Gastrocnemius medialis (tissue), 4 donors: Measurements from ENCODE around the gene RBBP8.
"Not testable (repeated sequence)": the region's sequence is repeated elsewhere in the genome, so short reads cannot be mapped to it uniquely, and the experiment has no call there.

Experiments
- POLR2A ChIP-seq, 2 donors: fragments of 450-650 bp; IDR thresholded peaks; one replicate each; pipeline ENCODE4 v1.6.1; 2017; ENCODE audit warnings: antibody characterized with exemption in 2 of 2, mild to moderate bottlenecking in 2 of 2, moderate library complexity in 2 of 2
- TF ChIP-seq, protein P1 (sequence below), 5 experiments: fragments of 450-650 bp in 3 of 5; fragments of 200-600 bp in 2 of 5; sonication (generic) in 2 of 5; IDR thresholded peaks in 4 of 5; conservative IDR thresholded peaks in 1 of 5; 1 replicate in 4 of 5; 2 replicates in 1 of 5; pipeline ENCODE4 v1.5.1; 2016 to 2019; ENCODE audit warnings: antibody characterized with exemption in 5 of 5, mild to moderate bottlenecking in 3 of 5, moderate library complexity in 3 of 5

- TF ChIP-seq, protein P1, sequence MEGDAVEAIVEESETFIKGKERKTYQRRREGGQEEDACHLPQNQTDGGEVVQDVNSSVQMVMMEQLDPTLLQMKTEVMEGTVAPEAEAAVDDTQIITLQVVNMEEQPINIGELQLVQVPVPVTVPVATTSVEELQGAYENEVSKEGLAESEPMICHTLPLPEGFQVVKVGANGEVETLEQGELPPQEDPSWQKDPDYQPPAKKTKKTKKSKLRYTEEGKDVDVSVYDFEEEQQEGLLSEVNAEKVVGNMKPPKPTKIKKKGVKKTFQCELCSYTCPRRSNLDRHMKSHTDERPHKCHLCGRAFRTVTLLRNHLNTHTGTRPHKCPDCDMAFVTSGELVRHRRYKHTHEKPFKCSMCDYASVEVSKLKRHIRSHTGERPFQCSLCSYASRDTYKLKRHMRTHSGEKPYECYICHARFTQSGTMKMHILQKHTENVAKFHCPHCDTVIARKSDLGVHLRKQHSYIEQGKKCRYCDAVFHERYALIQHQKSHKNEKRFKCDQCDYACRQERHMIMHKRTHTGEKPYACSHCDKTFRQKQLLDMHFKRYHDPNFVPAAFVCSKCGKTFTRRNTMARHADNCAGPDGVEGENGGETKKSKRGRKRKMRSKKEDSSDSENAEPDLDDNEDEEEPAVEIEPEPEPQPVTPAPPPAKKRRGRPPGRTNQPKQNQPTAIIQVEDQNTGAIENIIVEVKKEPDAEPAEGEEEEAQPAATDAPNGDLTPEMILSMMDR (IDR thresholded peaks at IDR 0.05 in 4 of 5, conservative IDR thresholded peaks at IDR 0.05 in 1 of 5), result not testable (repeated sequence)
- not testable (repeated sequence) for TF ChIP-seq POLR2A (IDR thresholded peaks at IDR 0.05)
These were observed 47.4 kb upstream of the RBBP8 start for GRCh38 chr18:22885694-22886093.
